Stimulated activated CD8-positive, alpha-beta memory T cell treated with anti-CD3 and anti-CD28 coated beads, Interleukin-15, amount 100 ng/mL, for 48 hours (primary cell): ENCODE results near the gene PLEK.
"Not testable (repeated sequence)": the region's sequence is repeated elsewhere in the genome, so short reads cannot be mapped to it uniquely, and the experiment has no call there.

ENCODE experiments used
- DNase-seq, 2 donors: peaks; one replicate each; pipeline ENCODE4 v3.0.0-alpha.2; 2020; ENCODE audit warnings: low read depth in 2 of 2

PLEK gene

DNA sequence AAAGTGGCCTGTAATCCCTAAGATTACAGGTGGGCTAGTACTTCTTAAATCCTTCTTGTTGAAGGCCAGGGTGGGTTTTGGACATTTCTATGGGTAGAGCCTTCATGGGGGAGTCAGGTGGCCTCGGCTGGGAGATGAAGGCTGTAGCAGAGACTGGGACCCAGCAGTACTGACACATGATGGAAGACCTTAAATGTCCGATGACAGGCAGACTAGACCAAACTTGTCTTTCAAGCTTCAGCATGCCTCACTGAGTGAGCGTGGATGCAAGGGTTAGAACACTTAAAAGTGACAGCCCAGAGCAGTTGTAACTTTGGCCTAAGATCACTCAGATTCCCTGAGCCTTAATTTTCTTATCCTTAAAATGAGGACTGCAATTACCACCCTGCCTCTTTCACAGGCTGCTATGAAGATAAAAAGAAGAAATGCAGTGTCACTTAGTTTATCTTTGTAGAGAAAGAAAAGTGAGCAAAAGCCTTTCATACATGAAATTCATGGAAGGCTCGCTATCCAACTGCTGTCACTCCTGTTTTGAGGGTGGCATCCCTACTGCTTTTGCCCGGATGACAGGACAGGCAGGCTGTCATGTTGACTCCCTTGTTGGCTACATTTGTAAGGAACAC, 19.5 kb downstream of the PLEK start:
- DNase-seq, result no peak

DNA sequence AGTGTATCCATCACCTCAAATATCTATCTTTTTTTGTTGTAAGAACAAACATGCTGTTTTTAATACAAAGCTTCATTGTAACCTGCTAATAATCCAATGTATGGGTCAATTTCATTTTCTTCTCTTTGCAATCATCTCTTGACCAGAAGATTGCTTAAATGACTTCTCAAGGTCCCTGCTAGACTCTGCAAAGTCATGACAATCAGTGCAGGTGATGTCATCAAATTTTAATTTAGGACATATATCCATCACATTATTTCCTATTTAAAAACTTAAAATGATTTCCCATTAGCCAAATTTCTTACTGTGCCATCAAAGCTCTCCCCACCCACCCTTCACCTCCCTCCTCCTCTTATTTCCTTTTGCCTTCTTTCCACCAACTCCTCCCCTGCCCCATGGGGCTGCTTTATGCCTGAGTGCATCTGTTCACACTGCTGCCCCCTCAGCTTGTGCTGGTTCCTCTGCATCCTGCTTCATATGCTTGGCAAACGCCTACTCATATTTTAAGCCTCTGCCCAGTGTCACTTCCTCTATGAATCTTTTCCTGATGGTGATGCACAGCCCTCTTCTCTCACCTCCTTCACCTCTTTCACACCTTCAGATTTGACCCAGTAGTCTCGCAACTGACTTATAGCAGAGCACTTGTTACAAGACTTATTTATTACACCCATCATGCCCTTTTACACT, 20.3 kb downstream of the PLEK start:
- DNase-seq, result peak; percentile 23 to 40

DNA sequence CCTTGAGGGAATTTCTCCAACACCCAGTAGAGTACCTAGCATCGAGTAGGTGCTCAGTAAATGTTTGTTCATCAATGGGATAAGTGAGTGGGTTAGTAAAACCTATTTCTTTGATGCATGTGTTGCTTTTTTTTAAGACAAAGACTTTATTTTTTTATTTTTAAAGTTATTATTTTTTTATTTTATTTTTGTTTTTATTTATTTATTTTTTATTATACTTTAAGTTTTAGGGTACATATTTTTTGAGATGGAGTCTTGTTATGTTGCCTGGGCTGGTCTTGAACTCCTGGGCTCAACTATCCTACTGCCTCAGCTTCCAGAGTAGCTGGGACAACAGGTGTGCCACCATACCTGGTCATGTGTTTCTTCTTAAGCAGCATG, 20.8 kb downstream of the PLEK start:
- DNase-seq, result no peak

DNA sequence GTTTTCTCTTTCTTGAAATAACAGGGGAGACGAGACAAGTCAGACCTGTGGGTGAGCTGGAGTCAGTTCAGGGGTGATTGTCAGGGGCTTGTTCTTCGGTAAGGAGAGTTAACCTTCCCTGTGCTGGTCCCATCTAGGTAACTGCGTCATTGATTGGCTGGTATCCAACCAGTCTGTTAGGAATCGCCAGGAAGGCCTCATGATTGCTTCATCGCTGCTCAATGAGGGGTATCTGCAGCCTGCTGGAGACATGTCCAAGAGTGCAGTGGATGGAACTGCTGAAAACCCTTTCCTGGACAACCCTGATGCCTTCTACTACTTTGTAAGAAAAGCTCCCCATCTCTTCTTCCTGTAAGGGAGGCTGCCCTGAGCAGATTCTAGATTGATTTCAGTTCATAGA, 21.3 kb downstream of the PLEK start:
- DNase-seq, result no peak

DNA sequence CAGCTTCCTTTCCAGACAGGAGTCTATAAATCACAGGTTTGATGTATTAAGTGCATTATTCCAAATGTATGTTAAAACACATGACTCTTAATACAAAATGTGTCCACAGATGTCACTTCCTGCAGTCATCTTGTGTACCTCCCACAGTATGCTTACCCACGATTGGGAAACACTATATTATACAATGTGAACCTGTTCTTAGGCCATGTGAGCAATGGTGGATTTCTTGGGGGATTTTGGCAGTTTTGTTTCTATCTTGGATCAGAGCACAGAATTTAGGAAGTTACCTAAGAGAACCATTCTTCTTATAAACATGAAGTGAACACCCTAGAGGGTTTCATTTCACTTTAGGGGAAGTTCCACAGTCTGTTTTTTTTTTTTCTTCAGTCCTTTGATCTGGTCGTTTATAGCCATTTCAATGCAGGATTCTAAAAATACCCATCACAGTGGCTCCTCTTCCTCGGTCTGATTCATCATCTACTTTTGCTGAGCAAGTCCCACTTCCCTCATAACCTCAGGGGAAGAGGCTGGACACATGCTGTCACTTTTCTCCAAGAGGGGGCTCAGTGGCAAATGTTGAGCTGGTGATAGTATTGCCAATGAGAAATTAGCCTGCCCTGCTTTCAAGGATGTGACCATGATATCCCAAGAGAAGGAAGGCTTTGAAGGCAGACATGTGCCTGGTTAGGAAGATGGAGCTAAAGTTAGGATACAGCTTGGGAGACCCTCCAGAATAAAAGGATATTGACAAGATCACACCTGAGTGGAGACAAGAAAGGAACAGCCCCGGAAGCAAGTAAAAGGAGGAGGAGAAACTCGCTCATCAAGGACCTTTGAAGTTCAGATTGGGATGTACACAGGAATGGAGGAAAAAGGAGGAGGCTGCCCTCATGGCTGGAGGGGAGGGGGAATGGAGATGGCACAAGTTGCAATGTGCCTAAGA, 22.6 kb downstream of the PLEK start:
- no peak for DNase-seq

DNA sequence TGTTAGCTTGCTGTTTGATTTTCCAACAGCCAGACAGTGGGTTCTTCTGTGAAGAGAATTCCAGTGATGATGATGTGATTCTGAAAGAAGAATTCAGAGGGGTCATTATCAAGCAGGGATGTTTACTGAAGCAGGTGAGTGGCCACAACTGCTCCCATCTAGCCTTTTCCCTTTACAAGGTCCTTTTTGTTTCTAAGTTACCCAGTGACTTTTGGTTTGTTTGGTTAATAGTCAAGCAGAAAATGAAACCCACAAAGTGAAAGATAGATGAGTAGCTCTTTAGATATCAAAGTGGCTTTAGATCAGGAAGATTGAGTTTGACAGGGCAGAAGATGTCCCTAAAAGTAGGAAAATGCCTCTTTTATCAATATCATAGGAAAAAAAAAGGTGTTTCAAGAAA, 23.3 kb downstream of the PLEK start:
- DNase-seq, result no peak

DNA sequence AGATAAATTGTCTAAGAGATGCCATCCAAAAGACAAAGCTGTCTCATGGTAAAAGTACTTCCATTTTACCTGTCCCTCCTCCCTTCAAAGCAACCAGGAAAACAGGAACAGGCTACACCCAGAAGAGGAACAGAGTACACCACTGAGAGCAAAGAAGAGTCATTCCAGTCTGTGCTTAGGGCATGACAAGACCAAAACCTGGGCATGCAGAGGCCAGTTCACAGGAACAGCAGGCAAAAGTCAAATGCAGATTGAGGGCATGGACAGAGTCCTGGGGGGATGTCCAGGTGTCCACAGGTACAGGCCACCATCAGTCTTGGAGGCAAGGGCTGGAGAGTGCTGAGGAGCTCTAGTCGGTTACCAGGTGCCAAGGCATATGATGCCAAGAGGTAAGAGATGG, 23.7 kb downstream of the PLEK start:
- no peak for DNase-seq

DNA sequence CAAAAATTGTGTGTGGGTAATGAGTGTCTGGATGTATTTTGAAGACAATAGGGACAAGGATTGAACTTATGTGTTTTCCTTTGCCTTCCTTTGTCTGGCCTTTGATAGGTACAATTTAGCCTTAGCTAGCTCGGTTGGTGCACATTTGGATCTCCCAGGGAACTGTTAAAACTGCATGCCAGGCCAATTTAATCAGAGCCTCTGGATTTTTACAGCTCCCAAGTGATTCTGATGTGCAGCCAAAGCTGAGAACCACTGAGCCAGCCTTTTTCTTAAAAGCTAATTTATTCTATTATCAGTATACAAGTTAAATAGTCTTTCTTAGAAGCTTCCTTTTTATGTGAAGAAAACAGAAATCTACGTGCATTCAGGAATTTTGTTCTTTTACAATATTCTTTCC, 25.0 kb downstream of the PLEK start:
- no peak for DNase-seq

DNA sequence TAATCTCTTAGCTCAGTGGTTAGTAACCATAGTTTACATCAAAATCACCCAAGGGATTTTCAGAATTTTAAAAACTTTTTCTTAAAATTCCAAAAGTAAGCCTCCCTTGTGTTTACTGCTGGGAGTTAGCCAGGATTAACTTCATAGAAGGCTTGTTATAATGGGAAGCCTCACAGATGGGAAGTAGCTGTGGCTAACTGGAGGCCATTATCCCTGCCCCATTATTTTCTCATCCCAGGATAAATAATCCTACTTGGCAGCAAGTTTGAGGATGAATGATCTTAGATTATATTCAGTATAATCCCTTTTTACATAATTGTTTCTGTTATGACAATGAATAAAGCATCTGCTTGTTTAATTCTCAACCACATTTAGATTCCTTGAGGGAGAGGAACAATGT, 25.5 kb downstream of the PLEK start:
- no peak for DNase-seq

DNA sequence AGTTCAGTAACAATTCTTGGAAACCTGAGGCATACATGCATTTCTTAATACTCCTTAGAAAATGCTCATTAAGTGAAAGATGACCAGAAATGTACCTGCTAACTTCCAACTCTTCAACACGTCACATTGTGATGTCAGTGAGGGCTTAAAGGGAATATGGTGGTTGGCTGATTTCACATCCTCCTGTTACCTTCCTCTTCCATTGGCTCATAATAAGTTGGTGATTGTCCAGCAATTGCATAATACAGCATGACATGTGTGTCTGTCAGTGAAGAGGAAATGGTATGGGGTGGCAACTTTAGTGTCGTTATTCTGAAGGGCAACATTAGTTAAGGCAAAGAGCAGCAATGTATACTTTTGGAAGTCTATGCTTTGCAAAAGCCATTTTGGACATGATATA, 26.0 kb downstream of the PLEK start:
- DNase-seq, result no peak

DNA sequence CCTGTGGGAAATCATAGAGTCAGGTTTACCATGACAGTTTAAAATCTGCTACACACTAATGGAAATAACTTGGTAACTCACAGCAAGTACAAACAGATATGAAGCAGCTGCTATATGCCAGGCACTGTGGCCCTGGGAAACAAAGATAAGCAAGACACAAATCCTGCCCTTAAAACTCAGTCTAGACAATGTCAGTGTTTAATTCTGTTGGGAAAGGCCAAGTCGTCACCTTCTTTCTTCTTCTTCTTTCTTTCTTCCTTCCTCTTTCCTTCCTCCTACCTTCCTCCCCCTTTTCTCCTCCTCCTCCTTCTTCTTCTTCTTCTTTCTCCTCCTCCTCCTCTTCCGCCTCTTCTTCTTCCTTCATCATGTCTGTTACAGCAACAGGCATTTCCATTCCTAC, 26.8 kb downstream of the PLEK start:
- DNase-seq, result no peak

DNA sequence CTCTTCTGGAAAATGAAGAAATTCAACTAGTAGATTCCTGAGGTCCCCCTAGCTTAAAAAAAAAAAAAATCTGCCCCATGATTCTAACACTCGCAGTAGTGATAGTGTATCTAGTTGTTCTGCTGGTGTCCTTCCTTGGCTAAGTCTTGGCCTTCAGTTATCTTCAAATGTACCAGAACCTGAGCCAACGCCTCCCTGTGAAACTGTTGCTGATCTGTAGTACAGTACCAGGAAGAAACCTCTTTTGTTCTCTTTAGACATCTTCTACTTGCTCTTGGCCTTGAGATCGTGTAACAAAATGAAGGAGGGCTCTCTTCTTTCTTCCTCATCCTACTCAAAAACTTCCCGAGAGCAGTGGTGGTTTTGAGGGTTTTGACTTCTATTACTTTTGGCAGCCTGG, 31.0 kb downstream of the PLEK start:
- DNase-seq, result no peak

DNA sequence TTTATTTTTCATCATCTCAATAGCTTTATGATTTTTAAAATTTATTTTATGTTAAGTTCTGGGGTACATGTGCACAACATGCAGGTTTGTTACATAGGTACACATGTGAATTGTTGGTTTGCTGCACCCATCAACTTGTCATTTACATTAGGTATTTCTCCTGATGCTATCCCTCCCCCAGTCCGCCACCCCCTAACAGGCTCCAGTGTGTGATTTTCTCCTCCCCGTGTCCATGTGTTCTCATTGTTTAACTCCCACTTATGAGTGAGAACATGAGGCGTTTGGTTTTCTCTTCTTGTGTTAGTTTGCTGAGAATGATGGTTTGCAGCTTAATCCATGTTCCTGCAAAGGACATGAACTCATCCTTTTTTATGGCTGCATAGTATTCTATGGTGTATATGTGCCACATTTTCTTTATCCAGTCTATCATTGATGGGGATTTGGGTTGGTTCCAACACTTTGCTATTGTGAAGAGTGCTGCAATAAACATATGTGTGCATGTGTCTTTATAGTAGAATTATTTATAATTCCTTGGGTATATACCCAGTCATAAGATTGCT, 32.7 kb downstream of the PLEK start:
- DNase-seq, result not testable (repeated sequence)

DNA sequence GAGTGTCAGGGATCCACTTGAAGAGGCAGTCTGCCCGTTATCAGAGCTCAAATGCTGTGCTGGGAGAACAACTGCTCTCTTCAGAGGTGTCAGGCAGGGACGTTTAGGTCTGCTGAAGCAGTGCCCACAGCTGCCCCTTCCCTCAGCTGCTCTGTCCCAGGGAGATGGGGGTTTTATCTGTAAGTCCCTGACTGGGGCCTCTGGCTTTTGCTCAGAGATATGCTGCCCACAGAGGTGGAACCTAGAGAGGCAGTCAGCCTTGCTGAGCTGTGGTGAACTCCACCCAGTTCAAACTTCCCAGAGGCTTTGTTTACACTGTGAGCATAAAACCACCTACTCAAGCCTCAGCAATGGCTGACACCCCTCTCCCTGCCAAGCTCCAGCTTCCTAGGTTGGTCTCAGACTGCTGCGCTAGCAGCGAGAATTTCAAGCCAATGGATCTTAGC, 38.1 kb downstream of the PLEK start:
- DNase-seq, result no peak

DNA sequence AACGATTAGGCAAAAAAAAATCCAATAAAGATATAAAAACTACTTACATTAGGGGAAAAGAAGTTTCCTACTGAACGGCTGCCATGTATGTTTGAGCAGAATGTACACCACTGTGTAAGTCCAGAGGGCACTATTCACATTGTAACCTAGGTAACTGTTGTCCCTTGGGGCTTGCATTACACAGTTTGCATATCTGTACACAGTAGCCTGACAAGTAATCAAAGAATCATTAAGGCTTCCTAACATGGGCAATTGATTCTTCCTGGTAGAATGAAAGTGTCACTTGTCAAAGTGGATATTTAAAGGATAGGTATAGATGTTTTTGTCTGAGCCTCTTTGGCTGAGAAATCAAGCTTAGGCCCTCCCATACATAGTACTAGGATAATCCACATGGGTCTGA, 39.1 kb downstream of the PLEK start:
- DNase-seq, result no peak

DNA sequence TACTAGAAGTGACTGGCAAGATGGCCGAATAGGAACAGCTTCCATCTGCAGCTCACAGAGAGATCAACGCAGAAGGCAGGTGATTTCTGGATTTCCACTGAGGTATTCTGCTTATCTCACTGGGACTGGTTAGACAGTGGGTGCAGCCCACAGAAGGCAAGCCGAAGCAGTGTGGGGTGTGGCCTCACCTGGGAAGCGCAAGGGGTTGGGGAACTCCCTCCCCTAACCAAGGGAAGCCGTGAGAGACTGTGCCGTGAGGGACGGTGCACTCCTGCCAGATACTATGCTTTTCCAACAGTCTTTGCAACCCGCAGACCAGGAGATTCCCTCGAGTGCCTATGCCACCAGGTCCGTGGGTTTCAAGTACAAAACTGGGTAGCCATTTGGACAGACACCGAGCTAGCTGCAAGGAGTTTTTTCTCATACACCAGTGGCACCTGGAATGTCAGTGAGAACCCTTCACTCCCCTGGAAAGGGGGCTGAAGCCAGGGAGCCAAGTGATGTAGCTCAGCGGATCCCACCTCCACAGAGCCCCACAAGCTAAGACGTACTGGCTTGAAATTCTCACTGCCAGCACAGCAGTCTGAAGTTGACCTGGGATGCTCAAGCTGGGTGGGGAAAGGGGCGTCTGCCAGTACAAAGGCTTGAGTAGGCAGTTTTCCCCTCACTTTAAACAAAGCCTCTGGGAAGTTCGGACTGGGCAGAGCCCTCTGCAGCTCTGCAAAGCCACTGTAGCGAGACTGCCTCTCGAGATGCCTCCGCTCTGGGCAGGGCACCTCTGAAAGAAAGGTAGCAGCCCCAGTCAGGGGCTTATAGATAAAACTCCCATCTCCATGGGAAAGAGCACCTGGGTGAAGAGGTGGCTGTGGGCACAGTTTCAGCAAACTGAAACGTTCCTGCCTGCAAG, 40.1 kb downstream of the PLEK start:
- no peak for DNase-seq

DNA sequence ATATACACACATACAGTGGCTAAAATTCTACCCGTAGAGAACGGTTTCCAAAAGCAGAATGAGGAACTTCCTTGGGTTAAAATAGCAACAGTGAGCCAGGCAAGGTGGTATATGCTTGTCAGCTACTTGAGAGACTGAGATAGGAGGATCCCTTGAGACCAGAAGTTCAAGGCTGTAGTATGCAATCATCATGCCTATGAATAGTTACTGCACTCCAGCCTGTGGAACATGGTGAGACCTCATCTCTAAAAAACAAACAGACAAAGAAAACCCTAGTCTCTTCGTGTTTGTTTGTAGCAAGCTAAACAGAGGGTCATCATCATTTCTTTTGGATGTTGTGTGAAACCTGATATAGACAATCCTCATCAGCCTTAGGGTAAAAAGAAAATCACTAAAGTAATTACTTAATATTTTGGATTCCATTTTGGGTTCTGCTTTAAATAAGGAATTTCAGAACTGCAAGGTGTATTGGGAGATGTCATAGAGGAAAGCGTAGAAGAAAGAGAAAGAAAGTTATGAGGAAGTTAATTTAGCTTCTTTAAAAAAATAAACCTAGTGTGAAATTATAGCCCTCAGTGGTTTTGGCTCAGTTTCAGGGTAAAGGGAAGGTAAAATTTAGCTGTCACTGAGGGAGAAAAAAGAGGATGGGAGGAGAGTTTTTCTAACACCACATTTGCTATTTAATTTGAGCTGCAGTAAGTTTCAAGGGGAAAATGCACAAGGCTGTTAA, 46.5 kb downstream of the PLEK start:
- no peak for DNase-seq

DNA sequence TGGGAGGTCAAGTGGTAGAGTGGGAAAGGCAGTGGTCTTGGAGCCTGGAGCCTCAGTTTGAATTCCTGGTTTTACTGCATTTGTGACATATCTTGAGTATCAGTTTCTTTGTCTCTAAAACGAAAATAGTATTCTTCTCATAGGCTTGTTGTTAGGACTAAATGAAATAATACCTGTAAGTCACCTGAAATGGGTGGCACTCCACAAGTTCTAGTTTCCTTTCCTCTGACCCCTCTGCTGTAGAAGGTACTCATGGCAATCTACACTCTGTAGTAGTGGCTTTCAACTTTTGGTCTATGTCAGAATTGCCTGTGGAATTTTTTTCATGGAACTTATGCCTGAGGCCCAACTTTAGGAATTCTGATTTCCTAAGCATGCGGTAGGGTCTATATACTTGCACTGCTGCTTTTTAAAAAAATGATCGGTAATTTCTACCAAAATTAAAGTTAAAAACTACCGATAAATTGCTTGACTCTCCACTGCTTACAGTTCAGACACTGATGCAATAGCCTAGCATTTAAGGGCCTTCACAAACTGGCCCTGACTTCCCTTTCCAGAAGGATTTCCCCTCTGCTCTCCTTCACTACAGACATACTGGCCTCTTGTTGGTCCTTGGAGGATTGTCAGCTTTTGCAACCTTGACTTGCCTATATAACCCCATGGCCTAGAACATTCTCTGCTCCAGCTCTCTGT, 47.2 kb downstream of the PLEK start:
- no peak for DNase-seq

DNA sequence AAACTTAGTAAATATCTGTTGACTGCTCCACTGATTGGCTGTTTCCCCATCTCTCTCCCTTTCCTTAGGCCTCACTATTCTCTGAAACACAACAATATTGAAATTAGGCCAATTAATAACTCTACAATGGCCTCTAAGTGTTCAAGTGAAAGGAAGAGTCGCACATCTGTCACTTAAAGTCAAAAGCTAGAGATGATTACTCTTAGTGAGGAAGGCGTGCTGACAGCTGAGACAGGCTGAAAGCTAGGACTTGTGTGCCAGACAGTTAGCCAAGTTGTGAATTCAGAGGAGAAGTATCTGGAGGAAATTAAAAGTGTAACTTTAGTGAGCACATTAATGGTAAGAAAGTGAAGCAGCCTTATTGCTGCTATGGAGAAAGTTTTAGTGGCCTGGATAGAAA, 48.4 kb downstream of the PLEK start:
- no peak for DNase-seq

DNA sequence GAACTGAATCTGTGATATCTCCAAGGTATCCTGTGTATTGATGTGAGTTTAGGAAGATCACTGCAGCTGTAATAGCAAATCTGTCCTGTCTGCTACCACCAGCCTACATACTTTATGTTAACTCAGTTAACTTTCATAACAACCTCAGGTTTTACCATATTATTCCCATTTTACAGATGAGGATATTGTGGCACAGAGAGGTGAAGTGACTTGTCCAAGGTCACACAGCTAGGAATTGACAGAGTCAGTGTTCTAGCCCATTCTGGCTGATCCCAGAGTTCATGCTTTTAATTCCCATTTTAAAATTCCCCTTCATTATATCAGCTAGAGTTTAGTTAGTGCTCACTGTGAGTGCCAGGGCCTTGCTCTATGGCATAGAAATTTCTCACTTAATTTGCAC, 49.4 kb downstream of the PLEK start:
- DNase-seq, result no peak
